ENCODE measurements around the gene ALX3. TPM values are rescaled to one million over a fixed set of nuclear protein-coding genes. Genes with fewer than 3 reads are reported as not detected.

ALX3 gene
- total and polyA plus RNA-seq, 2 of the 4 experiments (the other 2 are of a cell fraction): not detected

GRCh38 chr1:110067479-110067892 lies 3.0 kb downstream of the ALX3 start:
- H3K56ac ChIP-seq (ENCODE audit: extremely low read depth, insufficient read depth, low read length): no peak overlapping the region
- peaks cover 65% of the 10 kb centered on the region for H3K27me3 ChIP-seq (ENCODE audit: control insufficient read depth, insufficient read depth, low read length)
- no peak overlapping the region for H2BK20ac ChIP-seq (ENCODE audit: low read depth, low read length)
- H3K4me2 ChIP-seq (ENCODE audit: low read depth, low read length): no peak overlapping the region
- no peak overlapping the region for H2BK15ac ChIP-seq (ENCODE audit: low read depth, low read length)
- BruUV-seq (replicated peaks): no TSS peak
- CTCF ChIA-PET: no interaction called here
- no peak overlapping the region for H3K23ac ChIP-seq (ENCODE audit: low read depth, low read length)
- H3K9ac ChIP-seq (ENCODE audit: low read depth, low read length): no peak overlapping the region
- H2AK9ac ChIP-seq (replicated peaks; ENCODE audit: low read depth, low read length, poor library complexity): no peak overlapping the region
- H2BK120ac ChIP-seq (ENCODE audit: low read depth, low read length): no peak overlapping the region
- no peak overlapping the region for H3K4me3 ChIP-seq (ENCODE audit: insufficient read depth, low read depth, low read length)
- in situ Hi-C loops (cut with MboI; ENCODE audit: low sequenced_read_pairs): no loop called here
- no peaks in the 10 kb centered on the region for H3K9me1 ChIP-seq (ENCODE audit: insufficient read depth, low read length)
- intact Hi-C loops (cut with micrococcal nuclease): no loop called here
- no peak overlapping the region for H2AK5ac ChIP-seq (ENCODE audit: low read depth, low read length)
- H4K8ac ChIP-seq (ENCODE audit: low read depth in 2 of 2, low read length in 2 of 2): no peak overlapping the region
- no peaks in the 10 kb centered on the region for H3K79me1 ChIP-seq (ENCODE audit: low read depth in 1 of 2, low read length in 2 of 2)
- POLR2A ChIA-PET (ENCODE audit: unreplicated experiment): no interaction called here
- no peak overlapping the region for H3K27ac ChIP-seq (ENCODE audit: insufficient read depth, low read length)
- peaks cover 24% of the 10 kb centered on the region for H3K9me3 ChIP-seq (ENCODE audit: control insufficient read depth, insufficient read depth, low read length)
- peak overlapping the region; percentile 32 for H2AFZ ChIP-seq (replicated peaks; ENCODE audit: low read length, poor library complexity)
- ATAC-seq (ENCODE audit: low read depth) (no peak), DNase-seq (no peak)
- no peak overlapping the region for H3K4ac ChIP-seq (ENCODE audit: low read depth, low read length)
- TF ChIP-seq, protein P1, sequence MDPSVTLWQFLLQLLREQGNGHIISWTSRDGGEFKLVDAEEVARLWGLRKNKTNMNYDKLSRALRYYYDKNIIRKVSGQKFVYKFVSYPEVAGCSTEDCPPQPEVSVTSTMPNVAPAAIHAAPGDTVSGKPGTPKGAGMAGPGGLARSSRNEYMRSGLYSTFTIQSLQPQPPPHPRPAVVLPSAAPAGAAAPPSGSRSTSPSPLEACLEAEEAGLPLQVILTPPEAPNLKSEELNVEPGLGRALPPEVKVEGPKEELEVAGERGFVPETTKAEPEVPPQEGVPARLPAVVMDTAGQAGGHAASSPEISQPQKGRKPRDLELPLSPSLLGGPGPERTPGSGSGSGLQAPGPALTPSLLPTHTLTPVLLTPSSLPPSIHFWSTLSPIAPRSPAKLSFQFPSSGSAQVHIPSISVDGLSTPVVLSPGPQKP (IDR thresholded peaks at IDR 0.05; ENCODE audit: borderline replicate concordance, low read depth, low read length): no peak
- TF ChIP-seq CHD1 (IDR thresholded peaks at IDR 0.05; ENCODE audit: low read depth, low read length) (no peak), RAD21 (IDR thresholded peaks at IDR 0.05; ENCODE audit: low read length) (no peak), FOS (IDR thresholded peaks at IDR 0.05; ENCODE audit: low read depth, low read length) (no peak), BHLHE40 (IDR thresholded peaks at IDR 0.05; ENCODE audit: low read depth, low read length) (no peak), USF2 (IDR thresholded peaks at IDR 0.05; ENCODE audit: low read depth, low read length) (no peak), NFE2L2 (IDR thresholded peaks at IDR 0.05; ENCODE audit: low read depth, low read length) (no peak), MAZ (IDR thresholded peaks at IDR 0.05; ENCODE audit: borderline replicate concordance, low read depth, low read length) (no peak), SMC3 (IDR thresholded peaks at IDR 0.05; ENCODE audit: low read depth, low read length) (no peak), MXI1 (IDR thresholded peaks at IDR 0.05; ENCODE audit: borderline replicate concordance, low read depth, low read length) (no peak)
- dilution Hi-C loops (cut with HindIII; ENCODE audit: low sequenced_read_pairs, unreplicated experiment): no loop called here
- no peak overlapping the region for H3K14ac ChIP-seq (replicated peaks; ENCODE audit: low read depth, low read length)
- no peaks in the 10 kb centered on the region; the same call in 1 of the 2 replicates for H3K4me1 ChIP-seq (ENCODE audit: control insufficient read depth, insufficient read depth, low read length)
- H3K36me3 ChIP-seq (ENCODE audit: control insufficient read depth, insufficient read depth, low read length): no peaks in the 10 kb centered on the region
- peaks cover 21% of the 10 kb centered on the region; the same call in 1 of the 2 replicates for H4K20me1 ChIP-seq (ENCODE audit: insufficient read depth, low read length)
- no peak overlapping the region for H2BK5ac ChIP-seq (ENCODE audit: low read depth, low read length, poor library complexity, severe bottlenecking)
- 53% methylated on average over 21 of the region's 23 CpGs; no CpG with 5 or more reads in 1 of the 2 experiments for WGBS, 2 experiments (ENCODE audit: extremely low coverage in 2 of 2, insufficient read length in 1 of 2)
- no peak overlapping the region for H3K18ac ChIP-seq (ENCODE audit: low read depth, low read length)
- H4K91ac ChIP-seq (ENCODE audit: insufficient read depth, low read depth, low read length): no peak overlapping the region
- H4K5ac ChIP-seq (ENCODE audit: low read depth, low read length): no peak overlapping the region
